ENCODE data around the gene FHIT. TPM values are rescaled to one million over a fixed set of nuclear protein-coding genes. Genes with fewer than 3 reads are reported as not detected.

Gene FHIT
- total RNA-seq, 1 donor from 2014 or later, result 29.9 TPM

DNA sequence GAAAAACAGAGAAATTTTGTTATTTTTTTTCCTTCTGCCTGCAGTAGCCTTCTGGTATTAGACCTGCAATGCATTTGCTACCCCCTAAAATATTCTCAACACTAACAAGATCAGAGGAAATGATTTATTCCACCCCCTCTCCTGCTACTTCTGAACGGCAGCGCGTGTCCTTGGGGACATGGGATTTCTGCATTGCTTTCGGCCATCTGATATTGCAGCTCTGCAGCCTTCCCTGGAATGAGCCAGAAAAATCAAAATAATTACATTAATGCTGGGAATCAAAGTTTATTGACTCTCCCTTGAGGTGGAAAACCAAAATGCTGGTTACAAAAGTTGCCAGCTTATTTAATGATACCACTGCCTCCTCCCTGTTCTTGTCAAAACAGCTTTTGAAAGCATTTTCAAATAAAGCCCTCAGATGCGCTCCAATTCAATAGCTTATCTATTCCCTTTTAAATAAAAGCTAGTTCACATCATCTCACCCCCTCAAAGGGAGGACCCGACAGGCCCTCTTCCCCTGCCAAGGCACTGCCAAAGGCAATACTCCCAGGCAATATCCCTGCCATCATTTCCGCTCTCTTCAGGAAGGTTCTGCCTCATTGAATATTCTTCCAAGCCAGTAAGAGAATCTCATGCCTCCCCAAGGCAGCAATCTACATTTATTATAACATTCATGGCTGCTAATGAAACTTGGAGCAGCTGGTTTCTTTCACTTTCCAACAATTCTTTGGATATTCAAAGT is 96.6 kb downstream of the FHIT start:
- DNase-seq (ENCODE audit: low spot score), result no peak
- Mint-ChIP-seq H3K36me3 (ENCODE audit: low read depth) (no peaks in the 10 kb centered on the region), H3K27ac (no peak overlapping the region), H3K4me1 (ENCODE audit: low read depth) (no peaks in the 10 kb centered on the region), H3K4me3 (ENCODE audit: low read depth) (no peak overlapping the region), H3K9me3 (no peaks in the 10 kb centered on the region), H3K27me3 (ENCODE audit: low read depth) (no peaks in the 10 kb centered on the region)
- intact Hi-C loops (cut with micrococcal nuclease), result no loop called here

DNA sequence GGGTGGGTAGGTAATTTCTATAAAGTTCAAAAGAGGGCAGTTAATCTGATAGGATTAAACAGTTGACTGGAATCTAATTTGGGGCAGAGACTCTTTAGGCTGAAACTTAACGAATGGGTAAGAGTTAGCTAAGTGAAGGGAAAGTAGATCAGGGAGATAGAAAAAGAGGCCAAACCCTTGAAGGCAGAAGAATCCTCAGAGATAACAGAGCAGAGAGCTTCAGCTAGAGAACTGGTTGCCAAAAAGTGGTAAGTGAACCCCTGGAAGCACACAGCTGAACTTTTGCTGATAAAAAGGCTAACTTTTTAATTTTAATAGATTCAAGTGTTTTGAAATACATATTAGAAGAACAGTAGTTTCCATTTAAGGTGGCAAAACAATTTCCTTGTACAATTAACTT is 99.2 kb downstream of the FHIT start:
- no peak overlapping the region for H3K4me3 Mint-ChIP-seq (ENCODE audit: low read depth)
- H3K4me1 Mint-ChIP-seq (ENCODE audit: low read depth), result no peaks in the 10 kb centered on the region
- DNase-seq (ENCODE audit: low spot score), result no peak
- H3K36me3 Mint-ChIP-seq (ENCODE audit: low read depth), result no peaks in the 10 kb centered on the region
- H3K27ac Mint-ChIP-seq, result no peak overlapping the region
- H3K27me3 Mint-ChIP-seq (ENCODE audit: low read depth), result no peaks in the 10 kb centered on the region
- intact Hi-C loops (cut with micrococcal nuclease), result no loop called here
- H3K9me3 Mint-ChIP-seq, result peaks cover 3% of the 10 kb centered on the region

- Mint-ChIP-seq H3K9me3 (peaks cover 3% of the 10 kb centered on the region), H3K27me3 (ENCODE audit: low read depth) (no peaks in the 10 kb centered on the region), H3K4me1 (ENCODE audit: low read depth) (no peaks in the 10 kb centered on the region), H3K27ac (no peak overlapping the region), H3K4me3 (ENCODE audit: low read depth) (no peak overlapping the region), H3K36me3 (ENCODE audit: low read depth) (no peaks in the 10 kb centered on the region)
- no peak for DNase-seq (ENCODE audit: low spot score)
- intact Hi-C loops (cut with micrococcal nuclease), result no loop called here
Measured at GRCh38 chr3:61149236-61149635, 102.0 kb downstream of the FHIT start.

- peaks cover 2% of the 10 kb centered on the region for H3K27me3 Mint-ChIP-seq (ENCODE audit: low read depth)
Measured at GRCh38 chr3:61146010-61146890, 105.0 kb downstream of the FHIT start.

GRCh38 chr3:61141697-61142096 is 109.6 kb downstream of the FHIT start:
- Mint-ChIP-seq H3K9me3 (no peaks in the 10 kb centered on the region), H3K4me1 (ENCODE audit: low read depth) (peaks cover 3% of the 10 kb centered on the region), H3K27me3 (ENCODE audit: low read depth) (peaks cover 2% of the 10 kb centered on the region), H3K36me3 (ENCODE audit: low read depth) (no peaks in the 10 kb centered on the region), H3K4me3 (ENCODE audit: low read depth) (no peak overlapping the region), H3K27ac (no peak overlapping the region)
- intact Hi-C loops (cut with micrococcal nuclease), result no loop called here
- no peak for DNase-seq (ENCODE audit: low spot score)

More at GRCh38 chr3:61146010-61146890, 105.0 kb downstream of the FHIT start:
- intact Hi-C loops (cut with micrococcal nuclease), result no loop called here
- Mint-ChIP-seq H3K27ac (no peak overlapping the region), H3K4me1 (ENCODE audit: low read depth) (peaks cover 3% of the 10 kb centered on the region), H3K4me3 (ENCODE audit: low read depth) (no peak overlapping the region), H3K9me3 (peaks cover 3% of the 10 kb centered on the region), H3K36me3 (ENCODE audit: low read depth) (no peaks in the 10 kb centered on the region)
- no peak for DNase-seq (ENCODE audit: low spot score)

DNA sequence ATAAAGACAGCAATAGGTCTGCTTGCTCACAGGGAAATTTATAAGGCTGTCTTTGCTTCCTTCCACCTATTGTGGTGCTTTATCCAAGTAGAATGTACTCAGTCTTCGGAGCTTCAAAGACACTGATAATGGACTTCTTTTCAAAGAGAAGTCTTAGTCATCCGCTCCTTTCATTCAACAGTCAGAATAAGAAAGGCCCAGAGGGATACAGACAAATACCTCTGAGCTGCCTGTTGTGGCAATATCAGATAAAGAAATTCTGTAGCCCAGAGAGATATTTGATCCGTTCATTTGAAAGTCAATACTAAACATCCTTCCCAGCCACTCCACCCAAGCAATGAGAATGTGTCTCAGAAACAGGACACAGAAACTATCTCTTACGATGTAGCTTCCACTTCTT is 110.0 kb downstream of the FHIT start:
- H3K4me1 Mint-ChIP-seq (ENCODE audit: low read depth), result peaks cover 3% of the 10 kb centered on the region
- H3K9me3 Mint-ChIP-seq, result no peaks in the 10 kb centered on the region
- intact Hi-C loops (cut with micrococcal nuclease), result no loop called here
- H3K4me3 Mint-ChIP-seq (ENCODE audit: low read depth), result no peak overlapping the region
- peaks cover 2% of the 10 kb centered on the region for H3K27me3 Mint-ChIP-seq (ENCODE audit: low read depth)
- H3K36me3 Mint-ChIP-seq (ENCODE audit: low read depth), result no peaks in the 10 kb centered on the region
- DNase-seq (ENCODE audit: low spot score), result no peak
- H3K27ac Mint-ChIP-seq, result no peak overlapping the region

GRCh38 chr3:61139686-61140085 is 111.6 kb downstream of the FHIT start:
- H3K36me3 Mint-ChIP-seq (ENCODE audit: low read depth), result no peaks in the 10 kb centered on the region
- intact Hi-C loops (cut with micrococcal nuclease), result no loop called here
- no peak for DNase-seq (ENCODE audit: low spot score)
- H3K9me3 Mint-ChIP-seq, result no peaks in the 10 kb centered on the region
- peaks cover 3% of the 10 kb centered on the region for H3K4me1 Mint-ChIP-seq (ENCODE audit: low read depth)
- no peak overlapping the region for H3K27ac Mint-ChIP-seq
- H3K4me3 Mint-ChIP-seq (ENCODE audit: low read depth), result no peak overlapping the region
- H3K27me3 Mint-ChIP-seq (ENCODE audit: low read depth), result peaks cover 2% of the 10 kb centered on the region

- H3K27ac Mint-ChIP-seq, result no peak overlapping the region
Measured at GRCh38 chr3:61138401-61138800, 112.9 kb downstream of the FHIT start.

GRCh38 chr3:61136191-61136590 is 115.1 kb downstream of the FHIT start:
- Mint-ChIP-seq H3K4me1 (ENCODE audit: low read depth) (no peaks in the 10 kb centered on the region), H3K27me3 (ENCODE audit: low read depth) (no peaks in the 10 kb centered on the region), H3K4me3 (ENCODE audit: low read depth) (no peak overlapping the region), H3K9me3 (no peaks in the 10 kb centered on the region), H3K27ac (no peak overlapping the region), H3K36me3 (ENCODE audit: low read depth) (no peaks in the 10 kb centered on the region)
- intact Hi-C loops (cut with micrococcal nuclease), result no loop called here
- no peak for DNase-seq (ENCODE audit: low spot score)

More at GRCh38 chr3:61138401-61138800, 112.9 kb downstream of the FHIT start:
- Mint-ChIP-seq H3K36me3 (ENCODE audit: low read depth) (no peaks in the 10 kb centered on the region), H3K4me1 (ENCODE audit: low read depth) (peaks cover 3% of the 10 kb centered on the region), H3K9me3 (no peaks in the 10 kb centered on the region), H3K4me3 (ENCODE audit: low read depth) (no peak overlapping the region), H3K27me3 (ENCODE audit: low read depth) (no peaks in the 10 kb centered on the region)
- intact Hi-C loops (cut with micrococcal nuclease), result no loop called here
- no peak for DNase-seq (ENCODE audit: low spot score)

- no peak overlapping the region for H3K4me3 Mint-ChIP-seq (ENCODE audit: low read depth)
- intact Hi-C loops (cut with micrococcal nuclease), result no loop called here
- H3K36me3 Mint-ChIP-seq (ENCODE audit: low read depth), result no peaks in the 10 kb centered on the region
- H3K27ac Mint-ChIP-seq, result no peak overlapping the region
- no peak for DNase-seq (ENCODE audit: low spot score)
- no peaks in the 10 kb centered on the region for H3K27me3 Mint-ChIP-seq (ENCODE audit: low read depth)
- H3K9me3 Mint-ChIP-seq, result no peaks in the 10 kb centered on the region
- H3K4me1 Mint-ChIP-seq (ENCODE audit: low read depth), result no peaks in the 10 kb centered on the region
Measured at GRCh38 chr3:61134532-61134931, 116.7 kb downstream of the FHIT start.

GRCh38 chr3:61132062-61132461 is 119.2 kb downstream of the FHIT start:
- Mint-ChIP-seq H3K9me3 (no peaks in the 10 kb centered on the region), H3K4me1 (ENCODE audit: low read depth) (no peaks in the 10 kb centered on the region), H3K27ac (no peak overlapping the region), H3K27me3 (ENCODE audit: low read depth) (no peaks in the 10 kb centered on the region), H3K4me3 (ENCODE audit: low read depth) (no peak overlapping the region), H3K36me3 (ENCODE audit: low read depth) (no peaks in the 10 kb centered on the region)
- no peak for DNase-seq (ENCODE audit: low spot score)
- intact Hi-C loops (cut with micrococcal nuclease), result no loop called here

DNA sequence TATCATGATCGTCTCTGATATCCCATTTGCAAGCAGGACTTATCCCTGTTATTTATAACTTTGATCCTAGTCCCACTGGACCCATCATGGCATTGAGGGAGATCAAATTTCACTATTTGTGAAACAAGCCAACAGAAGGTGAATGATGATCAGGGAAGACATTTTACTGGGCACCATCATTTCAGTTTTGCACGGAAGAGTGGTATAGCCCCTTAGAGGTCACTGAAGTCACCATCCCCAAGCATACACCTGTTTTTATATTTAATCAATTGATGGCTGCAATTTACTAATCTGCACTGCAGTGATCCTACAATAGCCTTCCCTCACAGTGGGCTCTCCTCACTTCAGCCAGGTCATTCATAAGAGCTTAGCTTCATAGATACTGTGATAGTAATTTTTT is 132.4 kb downstream of the FHIT start:
- Mint-ChIP-seq H3K36me3 (ENCODE audit: low read depth) (no peaks in the 10 kb centered on the region), H3K4me3 (ENCODE audit: low read depth) (no peak overlapping the region), H3K9me3 (peaks cover 6% of the 10 kb centered on the region), H3K27me3 (ENCODE audit: low read depth) (no peaks in the 10 kb centered on the region), H3K4me1 (ENCODE audit: low read depth) (no peaks in the 10 kb centered on the region), H3K27ac (no peak overlapping the region)
- intact Hi-C loops (cut with micrococcal nuclease), result no loop called here
- DNase-seq (ENCODE audit: low spot score), result no peak
